Smooth muscle cell (in vitro differentiated cells): ENCODE data around the gene ITGAE. TPM values are rescaled to one million over a fixed set of nuclear protein-coding genes. Genes with fewer than 3 reads are reported as not detected.

Experiments
- DNase-seq: peaks from one replicate; lab custom pipeline; 2025; ENCODE audit not compliant: unreplicated experiment; lab: John Stamatoyannopoulos, UW
- H2AFZ ChIP-seq: fragments of 200-600 bp; sonication (generic); 2 replicates; pipeline ENCODE4 v1.6.0; 2016; ENCODE audit warnings: antibody characterized with exemption, low read depth, mild to moderate bottlenecking
- H3F3A ChIP-seq: fragments of 200-600 bp; sonication (generic); 2 replicates; pipeline ENCODE4 v1.6.0; 2017; ENCODE audit warnings: antibody characterized with exemption, low read depth
- H3K27ac ChIP-seq: fragments of 200-600 bp; sonication (generic); 2 replicates; pipeline ENCODE4 v1.5.1; 2016; ENCODE audit warnings: low read depth, mild to moderate bottlenecking
- H3K27me3 ChIP-seq: fragments of 200-600 bp; sonication (generic); 2 replicates; pipeline ENCODE4 v1.6.1; 2016; ENCODE audit warnings: low read depth, mild to moderate bottlenecking
- H3K36me3 ChIP-seq: fragments of 200-600 bp; sonication (generic); 2 replicates; pipeline ENCODE4 v1.5.1; 2016; ENCODE audit warnings: low read depth
- H3K4me1 ChIP-seq: fragments of 200-600 bp; sonication (generic); 2 replicates; pipeline ENCODE4 v1.5.1; 2016; ENCODE audit warnings: low read depth
- H3K4me2 ChIP-seq: fragments of 200-600 bp; sonication (generic); 2 replicates; pipeline ENCODE4 v1.6.0; 2016; ENCODE audit warnings: mild to moderate bottlenecking
- H3K4me3 ChIP-seq: fragments of 200-600 bp; sonication (generic); 2 replicates; pipeline ENCODE4 v1.5.1; 2016; ENCODE audit warnings: mild to moderate bottlenecking
- H3K79me2 ChIP-seq: fragments of 200-600 bp; sonication (generic); 2 replicates; pipeline ENCODE4 v1.6.0; 2016; ENCODE audit warnings: low read depth, mild to moderate bottlenecking
- H3K9ac ChIP-seq: fragments of 200-600 bp; sonication (generic); 2 replicates; pipeline ENCODE4 v1.6.0; 2016; ENCODE audit warnings: low read depth
- H3K9me3 ChIP-seq: fragments of 200-600 bp; sonication (generic); replicated peaks from 2 replicates; pipeline ENCODE4 v1.5.1; 2016; ENCODE audit warnings: low read depth
- H4K20me1 ChIP-seq: fragments of 200-600 bp; sonication (generic); 2 replicates; pipeline ENCODE4 v1.6.0; 2016; ENCODE audit warnings: low read depth
- WGBS: methylation state at CpG from one replicate; pipeline ENCODE4 v1.1.7; 2016; ENCODE audit warnings: low lambda C conversion rate; 5-methylcytosine and 5-hydroxymethylcytosine counted together
- polyA plus RNA-seq: library from polyadenylated mRNA; unstranded; fragments of >200 nt; fragmentation: Nextera tagmentation; extraction: Ambion mirVana; gene quantifications from 2 replicates; pipeline ENCODE4 v1.2.1, GENCODE V29; 2016
- total RNA-seq: library from RNA; depleted of rRNA; stranded (reverse); fragments of >200 nt; gene quantifications from 2 replicates; pipeline ENCODE4 v1.2.3, GENCODE V29; 2014
- TF ChIP-seq, protein P1 (sequence below): fragments of 200-600 bp; sonication (generic); IDR thresholded peaks from 2 replicates; pipeline ENCODE4 v1.5.1; 2017; ENCODE audit warnings: borderline replicate concordance, mild to moderate bottlenecking, antibody characterized with exemption; ENCODE audit not compliant: insufficient read depth, poor library complexity, severe bottlenecking

ITGAE gene
- total and polyA plus RNA-seq, 2 experiments from 2014 or later, result 43.8 to 66.7 TPM

DNA sequence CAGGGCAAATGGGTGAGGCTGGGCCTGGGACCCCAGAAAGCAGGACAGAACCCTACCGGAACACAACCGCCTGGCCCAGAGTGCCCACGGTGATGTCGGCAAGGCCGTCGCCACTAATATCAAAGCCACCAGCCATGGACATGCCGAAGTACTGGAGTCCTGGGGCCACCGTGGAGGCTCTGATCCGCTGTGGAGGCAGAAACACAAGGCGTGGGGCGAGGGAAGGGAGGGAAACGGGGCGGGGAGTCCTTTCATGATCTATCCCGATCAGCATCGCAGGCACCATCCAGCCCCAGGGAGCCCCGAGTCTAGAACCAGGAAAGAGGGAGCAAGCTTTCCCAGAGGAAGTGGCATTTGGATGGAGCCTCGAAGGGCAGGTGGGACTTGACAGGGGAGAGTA lies 50.7 kb downstream of the ITGAE start:
- no peaks in the 10 kb centered on the region for H3K9me3 ChIP-seq
- DNase-seq, result no peak
- no peaks in the 10 kb centered on the region for H3K4me1 ChIP-seq
- H3K4me3 ChIP-seq, result no peak overlapping the region
- H3K27me3 ChIP-seq, result no peaks in the 10 kb centered on the region
- H3K4me2 ChIP-seq, result no peak overlapping the region
- H3K79me2 ChIP-seq, result no peaks in the 10 kb centered on the region
- no peak overlapping the region for H2AFZ ChIP-seq
- TF ChIP-seq, protein P1, sequence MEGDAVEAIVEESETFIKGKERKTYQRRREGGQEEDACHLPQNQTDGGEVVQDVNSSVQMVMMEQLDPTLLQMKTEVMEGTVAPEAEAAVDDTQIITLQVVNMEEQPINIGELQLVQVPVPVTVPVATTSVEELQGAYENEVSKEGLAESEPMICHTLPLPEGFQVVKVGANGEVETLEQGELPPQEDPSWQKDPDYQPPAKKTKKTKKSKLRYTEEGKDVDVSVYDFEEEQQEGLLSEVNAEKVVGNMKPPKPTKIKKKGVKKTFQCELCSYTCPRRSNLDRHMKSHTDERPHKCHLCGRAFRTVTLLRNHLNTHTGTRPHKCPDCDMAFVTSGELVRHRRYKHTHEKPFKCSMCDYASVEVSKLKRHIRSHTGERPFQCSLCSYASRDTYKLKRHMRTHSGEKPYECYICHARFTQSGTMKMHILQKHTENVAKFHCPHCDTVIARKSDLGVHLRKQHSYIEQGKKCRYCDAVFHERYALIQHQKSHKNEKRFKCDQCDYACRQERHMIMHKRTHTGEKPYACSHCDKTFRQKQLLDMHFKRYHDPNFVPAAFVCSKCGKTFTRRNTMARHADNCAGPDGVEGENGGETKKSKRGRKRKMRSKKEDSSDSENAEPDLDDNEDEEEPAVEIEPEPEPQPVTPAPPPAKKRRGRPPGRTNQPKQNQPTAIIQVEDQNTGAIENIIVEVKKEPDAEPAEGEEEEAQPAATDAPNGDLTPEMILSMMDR, result no peak
- H3K27ac ChIP-seq, result no peak overlapping the region
- 95% methylated on average over 17 of the region's 17 CpGs for WGBS
- H4K20me1 ChIP-seq, result no peaks in the 10 kb centered on the region
- no peaks in the 10 kb centered on the region for H3K36me3 ChIP-seq
- no peaks in the 10 kb centered on the region for H3F3A ChIP-seq
- no peak overlapping the region for H3K9ac ChIP-seq

DNA sequence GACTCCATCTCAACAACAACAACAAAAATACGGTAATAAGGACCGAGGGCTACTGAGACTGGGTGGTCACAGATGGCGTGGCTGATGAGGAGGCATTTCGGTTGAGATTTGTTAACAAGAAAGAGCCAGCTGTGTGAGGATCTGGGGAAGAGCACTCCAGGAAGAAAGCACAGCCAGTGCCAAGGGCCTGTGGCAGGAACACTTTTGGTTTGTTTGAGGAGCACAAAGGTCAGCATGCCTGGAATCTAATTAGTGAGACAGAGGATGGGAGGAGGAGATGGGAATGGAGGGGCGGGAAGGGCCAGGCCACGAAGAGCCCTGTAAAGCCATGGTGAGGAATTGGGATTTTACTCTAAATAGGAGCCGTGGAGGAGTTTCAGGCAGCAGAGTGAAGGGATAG lies 52.4 kb downstream of the ITGAE start:
- Histone ChIP-seq H3K4me2 (no peak overlapping the region), H4K20me1 (no peaks in the 10 kb centered on the region), H3K4me1 (no peaks in the 10 kb centered on the region), H3K4me3 (no peak overlapping the region), H3K36me3 (no peaks in the 10 kb centered on the region), H3K9me3 (no peaks in the 10 kb centered on the region), H3K9ac (no peak overlapping the region), H3K79me2 (no peaks in the 10 kb centered on the region), H3K27ac (no peak overlapping the region), H3F3A (no peaks in the 10 kb centered on the region), H2AFZ (no peak overlapping the region), H3K27me3 (no peaks in the 10 kb centered on the region)
- TF ChIP-seq, protein P1, result no peak
- DNase-seq, result no peak
- 93% methylated on average over 7 of the region's 7 CpGs for WGBS

DNA sequence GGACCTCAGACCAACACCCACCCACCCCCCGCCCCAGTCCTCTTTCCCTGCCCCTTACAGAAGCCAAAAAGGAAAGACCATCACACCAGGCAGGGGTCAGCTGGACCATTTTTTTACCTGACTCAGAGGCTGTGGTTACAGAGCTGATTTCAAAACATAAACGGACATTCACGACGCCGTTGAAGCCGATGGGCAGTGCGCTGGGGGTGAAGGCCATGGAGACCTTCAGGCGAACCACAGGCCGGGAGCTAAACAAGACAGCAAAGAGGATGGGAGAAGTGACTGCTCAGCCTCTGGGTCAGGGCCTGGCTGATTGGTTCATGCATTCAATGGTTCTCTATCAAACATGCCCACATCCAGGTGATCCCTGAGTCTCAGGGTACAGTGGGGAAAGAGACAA lies 53.2 kb downstream of the ITGAE start:
- no peaks in the 10 kb centered on the region for H3K9me3 ChIP-seq
- H3F3A ChIP-seq, result no peaks in the 10 kb centered on the region
- H3K27me3 ChIP-seq, result no peaks in the 10 kb centered on the region
- H2AFZ ChIP-seq, result no peak overlapping the region
- no peak overlapping the region for H3K4me3 ChIP-seq
- TF ChIP-seq, protein P1, result no peak
- no peaks in the 10 kb centered on the region for H4K20me1 ChIP-seq
- no peak overlapping the region for H3K4me2 ChIP-seq
- DNase-seq, result no peak
- no peaks in the 10 kb centered on the region for H3K36me3 ChIP-seq
- no peak overlapping the region for H3K9ac ChIP-seq
- 96% methylated on average over 9 of the region's 9 CpGs for WGBS
- H3K27ac ChIP-seq, result no peak overlapping the region
- no peaks in the 10 kb centered on the region for H3K79me2 ChIP-seq
- no peaks in the 10 kb centered on the region for H3K4me1 ChIP-seq

DNA sequence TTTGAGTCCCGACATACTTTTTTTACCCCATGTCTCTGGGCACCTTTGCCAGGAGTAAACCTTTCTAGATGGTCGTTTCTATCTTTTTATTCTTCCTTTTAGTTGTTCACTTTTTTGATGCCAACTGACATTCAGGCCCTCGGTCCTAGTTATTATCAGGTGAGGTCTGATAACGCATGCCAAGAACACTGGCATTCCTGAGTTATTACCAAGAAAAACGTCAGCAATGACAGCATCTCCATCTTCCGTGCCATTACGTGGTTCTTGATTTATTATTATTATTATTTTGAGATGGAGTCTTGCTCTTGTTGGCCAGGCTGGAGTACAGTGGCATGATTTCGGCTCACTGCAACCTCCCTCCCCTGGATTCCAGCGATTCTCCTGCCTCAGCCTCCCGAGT lies 55.9 kb downstream of the ITGAE start:
- H3K4me1 ChIP-seq, result no peaks in the 10 kb centered on the region
- no peaks in the 10 kb centered on the region for H4K20me1 ChIP-seq
- H3K4me2 ChIP-seq, result no peak overlapping the region
- H3K27ac ChIP-seq, result no peak overlapping the region
- H3K9ac ChIP-seq, result no peak overlapping the region
- no peak overlapping the region for H2AFZ ChIP-seq
- no peaks in the 10 kb centered on the region for H3K9me3 ChIP-seq
- H3F3A ChIP-seq, result no peaks in the 10 kb centered on the region
- TF ChIP-seq, protein P1, result no peak
- H3K79me2 ChIP-seq, result no peaks in the 10 kb centered on the region
- H3K4me3 ChIP-seq, result no peak overlapping the region
- no peaks in the 10 kb centered on the region for H3K27me3 ChIP-seq
- 93% methylated on average over 10 of the region's 10 CpGs for WGBS
- H3K36me3 ChIP-seq, result no peaks in the 10 kb centered on the region
- DNase-seq, result no peak
